Heart left ventricle (tissue), 16 donors: Measurements from ENCODE around the gene HSDL1. TPM values are rescaled to one million over a fixed set of nuclear protein-coding genes. Genes with fewer than 3 reads are reported as not detected.

Experiments
- ATAC-seq, 4 donors: fragments of 200-7000 bp; cut with Tn5 transposase; one replicate each; pipeline ENCODE4 v1.9.1; 2020 to 2022; ENCODE audit warnings: moderate library complexity in 4 of 4, mild to moderate bottlenecking in 3 of 4, moderate number of reproducible peaks in 1 of 4
- DNase-seq, 5 donors: peaks; one replicate each; pipeline ENCODE4 v3.0.0-alpha.2; 2020
- H3K27ac ChIP-seq, 12 donors: fragments of 200-600 bp; sonication (generic) in 4 of 12; one replicate each; pipeline versions ENCODE4 v1.5.0 to v1.8.0; 2016 to 2022; ENCODE audit warnings: mild to moderate bottlenecking in 2 of 12
- H3K27me3 ChIP-seq, 9 donors: fragments of 200-600 bp; sonication (generic) in 2 of 9; one replicate each; pipeline versions ENCODE4 v1.5.1 to v1.8.0; 2016 to 2022; ENCODE audit warnings: mild to moderate bottlenecking in 3 of 9
- H3K36me3 ChIP-seq, 9 donors: fragments of 200-600 bp; sonication (generic) in 2 of 9; one replicate each; pipeline versions ENCODE4 v1.5.0 to v1.8.0; 2018 to 2022; ENCODE audit warnings: mild to moderate bottlenecking in 2 of 9
- H3K4me1 ChIP-seq, 12 donors: fragments of 200-600 bp; sonication (generic) in 4 of 12; one replicate each; pipeline versions ENCODE4 v1.5.0 to v1.8.0; 2016 to 2022; ENCODE audit warnings: mild to moderate bottlenecking in 3 of 12
- H3K4me3 ChIP-seq, 12 donors: fragments of 200-600 bp; sonication (generic) in 4 of 12; one replicate each; pipeline versions ENCODE4 v1.5.0 to v1.8.0; 2017 to 2022; ENCODE audit warnings: mild to moderate bottlenecking in 9 of 12, moderate library complexity in 4 of 12
- H3K9me3 ChIP-seq, 12 donors: fragments of 200-600 bp; sonication (generic) in 4 of 12; one replicate each; pipeline versions ENCODE4 v1.5.0 to v1.8.0; 2016 to 2022; ENCODE audit warnings: mild to moderate bottlenecking in 1 of 12
- POLR2A ChIP-seq, 2 donors: fragments of 450-650 bp; IDR thresholded peaks; one replicate each; pipeline ENCODE4 v1.6.1; 2017; ENCODE audit warnings: antibody characterized with exemption in 2 of 2, mild to moderate bottlenecking in 2 of 2, moderate library complexity in 2 of 2
- WGBS, 4 donors: extraction: QIAGEN DNeasy Blood & Tissue Kit in 2 of 4; methylation state at CpG; one replicate each; pipeline versions ENCODE4 v1.1.5 to v1.1.7; 2013 to 2018; 5-methylcytosine and 5-hydroxymethylcytosine counted together
- intact Hi-C, 10 donors: fragments of 100-400 bp; cut with DNase I; formaldehyde crosslinking; loops; one replicate each; pipeline versions ENCODE4 v1.11.1 to v1.14.2; 2022
- polyA plus RNA-seq, 2 donors: library from polyadenylated mRNA; stranded (reverse); fragments of 200-250 nt; gene quantifications; one replicate each; pipeline ENCODE4 v1.2.3, GENCODE V29; 2013
- total RNA-seq, 9 donors: library from RNA; depleted of rRNA in 2 of 9; stranded (reverse); fragments of >200 nt in 2 of 9; fragmentation: NEBNext Ultra II Directional in 3 of 9; extraction: Animal tissue kit (Norgen Biotek cat#: 25700) in 3 of 9; gene quantifications; one replicate each; pipeline versions ENCODE4 v1.1.0 to v1.2.4, GENCODE V29; 2016 to 2023
- TF ChIP-seq, protein P1 (sequence below), 12 donors: fragments of 200-600 bp; sonication (generic) in 4 of 12; IDR thresholded peaks; one replicate each; pipeline versions ENCODE4 v1.5.0 to v1.8.0; 2018 to 2022; ENCODE audit warnings: antibody characterized with exemption in 12 of 12, mild to moderate bottlenecking in 5 of 12
- donor health status: ischemic (EF 13 %, LVEDD 7.1; RV severe dilation, severe dysfunction).
- donor health status: healthy with polysubstance abuse.
- donor health status: DM: no; HTN: yes; CAD: no.
- donor health status: DM: no; HTN: no; CAD: no.
- donor health status: ischemic (EF 25% LVEDD 6.9; RV normal size, moderate dysfunction).
- donor health status: ischemic (EF 25% LVEDD 5.7; RV mildly dilated, moderate dysfunction).
- donor health status: healthy.
- donor health status: DM: yes; HTN: yes; CAD: no.
- donor health status: ischemic (EF 35%, LVEDD 5.7; RV mildly dilated, moderate dysfunction).
- donor health status: nonischemic (EF 11% LVEDD 7.7; RV severe dilation, severe dysfunction).
- donor health status: DM: yes; HTN: yes; CAD: no.
- donor health status: PGD.
- donor health status: ischemic (EF 29% LVEDD 5.4; RV normal size, mild dysfunction).
- donor health status: nonischemic (EF 23%, LVEDD 6.1; RV moderate dilation, normal function).

The HSDL1 gene
- total and polyA plus RNA-seq, 11 donors, result 12.8 to 46.8 (median 23.1) TPM

DNA sequence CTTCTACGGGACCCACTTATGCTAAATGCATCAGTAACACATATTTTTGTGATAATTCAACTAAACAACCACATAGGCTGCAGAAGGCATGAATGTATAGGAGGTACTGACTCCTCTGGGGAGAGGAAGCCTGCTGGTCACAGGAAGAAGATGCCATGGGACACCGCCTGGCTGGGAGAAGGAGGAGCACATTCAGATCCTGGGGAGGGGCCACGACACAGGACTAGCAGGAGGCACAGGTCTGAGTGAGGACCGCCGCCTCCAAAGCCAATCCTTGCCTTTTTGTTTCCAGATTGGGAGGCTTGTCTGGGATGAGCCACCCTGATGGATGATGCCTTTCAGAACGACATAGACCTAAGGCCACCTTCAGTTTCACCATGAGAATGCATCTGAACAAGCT, 62.9 kb downstream of the HSDL1 start:
- Histone ChIP-seq H3K4me3 (no peak overlapping the region), H3K9me3 (no peaks in the 10 kb centered on the region), H3K4me1 (peaks cover 0 to 43% (median 17%) of the 10 kb centered on the region in 12 donors), H3K36me3 (peaks cover 0 to 96% (median 76%) of the 10 kb centered on the region in 9 donors), H3K27ac (peak overlapping the region in 1 of 12 donors; percentile 88), H3K27me3 (no peaks in the 10 kb centered on the region)
- no peak for ATAC-seq
- intact Hi-C loops, result loop anchor here in 9 of 10 donors (5.0 to 10.0 kb wide), 9 partner anchors 60 to 405 kb away; partner anchors contain the start of genes TAF1C (in 3 of the 9), DNAAF1 (in 2 of the 9) and HSDL1 (in 2 of the 9)
- DNase-seq, result no peak
- 84 to 92% (median 91%) methylated on average over 6 of the region's 6 CpGs for WGBS, 4 donors
- no peak for TF ChIP-seq POLR2A (IDR thresholded peaks at IDR 0.05)
- TF ChIP-seq, protein P1, sequence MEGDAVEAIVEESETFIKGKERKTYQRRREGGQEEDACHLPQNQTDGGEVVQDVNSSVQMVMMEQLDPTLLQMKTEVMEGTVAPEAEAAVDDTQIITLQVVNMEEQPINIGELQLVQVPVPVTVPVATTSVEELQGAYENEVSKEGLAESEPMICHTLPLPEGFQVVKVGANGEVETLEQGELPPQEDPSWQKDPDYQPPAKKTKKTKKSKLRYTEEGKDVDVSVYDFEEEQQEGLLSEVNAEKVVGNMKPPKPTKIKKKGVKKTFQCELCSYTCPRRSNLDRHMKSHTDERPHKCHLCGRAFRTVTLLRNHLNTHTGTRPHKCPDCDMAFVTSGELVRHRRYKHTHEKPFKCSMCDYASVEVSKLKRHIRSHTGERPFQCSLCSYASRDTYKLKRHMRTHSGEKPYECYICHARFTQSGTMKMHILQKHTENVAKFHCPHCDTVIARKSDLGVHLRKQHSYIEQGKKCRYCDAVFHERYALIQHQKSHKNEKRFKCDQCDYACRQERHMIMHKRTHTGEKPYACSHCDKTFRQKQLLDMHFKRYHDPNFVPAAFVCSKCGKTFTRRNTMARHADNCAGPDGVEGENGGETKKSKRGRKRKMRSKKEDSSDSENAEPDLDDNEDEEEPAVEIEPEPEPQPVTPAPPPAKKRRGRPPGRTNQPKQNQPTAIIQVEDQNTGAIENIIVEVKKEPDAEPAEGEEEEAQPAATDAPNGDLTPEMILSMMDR (IDR thresholded peaks at IDR 0.05), result no peak

DNA sequence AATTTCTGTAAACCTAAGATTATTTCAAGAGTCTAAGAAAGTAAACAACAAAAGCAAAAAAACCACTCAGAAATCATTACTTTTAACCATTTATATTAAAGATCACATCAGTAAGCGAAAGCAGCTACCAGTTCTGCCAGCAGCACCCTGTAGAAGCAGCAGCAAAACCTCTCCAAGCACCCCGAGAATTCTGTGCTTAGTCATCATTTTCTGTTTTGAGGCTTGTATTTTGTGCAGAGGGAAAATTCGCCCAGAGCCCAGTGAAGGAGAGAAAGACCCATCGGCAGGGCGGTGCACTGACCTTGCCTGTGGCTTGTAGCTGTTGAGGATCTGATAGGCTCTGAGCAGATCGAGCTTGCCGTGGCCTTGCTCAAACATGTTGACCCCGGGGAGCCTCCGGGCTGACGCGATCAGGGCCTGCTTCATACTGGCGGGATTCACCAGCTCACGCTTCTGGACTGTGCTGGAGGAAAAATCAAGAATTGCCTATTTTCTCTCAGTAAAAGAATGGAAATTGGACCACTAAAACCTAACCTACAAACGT, 63.5 kb downstream of the HSDL1 start:
- WGBS, 4 donors, result 85 to 89% (median 89%) methylated on average over 14 of the region's 14 CpGs
- no peak overlapping the region for H3K4me3 ChIP-seq
- no peak for ATAC-seq
- peaks cover 0 to 96% (median 75%) of the 10 kb centered on the region in 9 donors for H3K36me3 ChIP-seq
- peak overlapping the region in 1 of 12 donors; percentile 73 for H3K27ac ChIP-seq
- no peak for DNase-seq
- H3K9me3 ChIP-seq, result no peaks in the 10 kb centered on the region
- H3K27me3 ChIP-seq, result no peaks in the 10 kb centered on the region
- TF ChIP-seq POLR2A (IDR thresholded peaks at IDR 0.05), result no peak
- TF ChIP-seq, protein P1 (IDR thresholded peaks at IDR 0.05), result no peak
- intact Hi-C loops, result loop anchor here in 9 of 10 donors (5.0 to 10.0 kb wide), 9 partner anchors 61 to 406 kb away; partner anchors contain the start of genes TAF1C (in 3 of the 9), DNAAF1 (in 2 of the 9) and HSDL1 (in 2 of the 9)
- peaks cover 0 to 37% (median 16%) of the 10 kb centered on the region in 12 donors for H3K4me1 ChIP-seq

DNA sequence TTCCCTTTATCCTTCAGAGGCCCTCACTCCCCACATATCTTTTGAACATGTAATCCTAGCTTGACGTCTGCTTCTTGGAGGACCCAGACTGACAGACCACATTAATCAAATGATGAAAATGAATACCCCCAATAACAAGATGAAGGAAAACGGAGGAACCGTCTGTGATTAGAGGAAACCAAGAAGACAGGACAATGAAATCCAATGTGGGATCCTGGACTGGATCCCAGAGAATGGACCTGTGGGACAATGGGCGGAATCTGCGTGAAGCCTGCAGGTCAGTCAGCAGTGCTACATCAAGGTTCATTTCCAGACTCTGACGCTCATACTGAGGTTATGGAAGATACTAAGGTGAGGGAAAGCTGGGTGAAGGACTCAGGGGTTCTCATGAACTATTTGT, 64.2 kb downstream of the HSDL1 start:
- H3K27me3 ChIP-seq, result no peaks in the 10 kb centered on the region
- ATAC-seq (no peak), DNase-seq (no peak)
- H3K36me3 ChIP-seq, result peaks cover 0 to 96% (median 75%) of the 10 kb centered on the region in 9 donors
- peak overlapping the region in 5 of 12 donors; percentile 19 to 73 (median 53) for H3K27ac ChIP-seq
- H3K4me1 ChIP-seq, result peaks cover 0 to 31% (median 13%) of the 10 kb centered on the region in 12 donors
- WGBS, 4 donors, result 70 to 76% (median 74%) methylated on average over 6 of the region's 6 CpGs
- intact Hi-C loops, result loop anchor here in 9 of 10 donors (5.0 to 10.0 kb wide), 9 partner anchors 61 to 406 kb away; partner anchors contain the start of genes TAF1C (in 3 of the 9), DNAAF1 (in 2 of the 9) and HSDL1 (in 2 of the 9)
- TF ChIP-seq POLR2A (IDR thresholded peaks at IDR 0.05), result no peak
- TF ChIP-seq, protein P1 (IDR thresholded peaks at IDR 0.05), result no peak
- H3K9me3 ChIP-seq, result no peaks in the 10 kb centered on the region
- no peak overlapping the region for H3K4me3 ChIP-seq

DNA sequence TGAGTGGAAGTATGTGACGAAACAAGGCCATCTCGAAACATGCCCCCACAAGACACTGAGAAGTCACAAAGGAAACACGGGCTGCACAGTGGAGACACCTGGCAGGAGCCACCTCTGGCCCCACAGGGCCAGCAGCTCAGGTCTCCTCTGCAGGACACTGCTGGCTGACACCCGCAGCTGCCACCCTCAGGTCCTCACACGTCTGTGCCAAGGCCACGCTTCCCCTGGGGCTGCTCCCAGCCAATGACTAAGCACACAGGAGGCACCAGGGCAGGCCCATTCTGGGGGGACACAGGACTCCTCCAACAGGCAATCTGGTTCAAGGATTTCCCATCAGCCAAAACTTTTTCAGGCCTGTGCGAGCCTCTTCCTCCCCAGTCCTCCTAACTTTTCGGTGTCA, 64.6 kb downstream of the HSDL1 start:
- WGBS, 4 donors, result 59 to 69% (median 64%) methylated on average over 8 of the region's 8 CpGs
- Histone ChIP-seq H3K4me3 (no peak overlapping the region), H3K9me3 (no peaks in the 10 kb centered on the region), H3K36me3 (peaks cover 0 to 96% (median 78%) of the 10 kb centered on the region in 9 donors), H3K27me3 (no peaks in the 10 kb centered on the region), H3K27ac (peak overlapping the region in 6 of 12 donors; percentile 19 to 73 (median 45)), H3K4me1 (peaks cover 0 to 30% (median 14%) of the 10 kb centered on the region in 12 donors)
- no peak for TF ChIP-seq POLR2A (IDR thresholded peaks at IDR 0.05)
- TF ChIP-seq, protein P1 (IDR thresholded peaks at IDR 0.05), result no peak
- peak in 3 of 5 donors; percentile 28 to 69 (median 54) for DNase-seq
- intact Hi-C loops, result loop anchor here in 9 of 10 donors (5.0 to 10.0 kb wide), 9 partner anchors 62 to 407 kb away; partner anchors contain the start of genes TAF1C (in 3 of the 9), DNAAF1 (in 2 of the 9) and HSDL1 (in 2 of the 9)
- peak; percentile 63 to 84 (median 81) for ATAC-seq
